Right renal pelvis (tissue), 4 donors: Measurements from ENCODE around the gene TNIP1. TPM values are rescaled to one million over a fixed set of nuclear protein-coding genes. Genes with fewer than 3 reads are reported as not detected.

ENCODE experiments used
- DNase-seq, 4 donors: peaks; one replicate each; pipeline ENCODE4 v3.0.0-alpha.2; 2013; ENCODE audit warnings: low read depth in 4 of 4, low spot score in 3 of 4, missing footprints in 1 of 4
- polyA plus RNA-seq, 4 donors: library from polyadenylated mRNA; unstranded; fragments of 120-200 nt; gene quantifications; one replicate each; pipeline ENCODE4 v1.2.1, GENCODE V29; 2013; ENCODE audit not compliant: insufficient read length in 4 of 4

Gene TNIP1, protein sequence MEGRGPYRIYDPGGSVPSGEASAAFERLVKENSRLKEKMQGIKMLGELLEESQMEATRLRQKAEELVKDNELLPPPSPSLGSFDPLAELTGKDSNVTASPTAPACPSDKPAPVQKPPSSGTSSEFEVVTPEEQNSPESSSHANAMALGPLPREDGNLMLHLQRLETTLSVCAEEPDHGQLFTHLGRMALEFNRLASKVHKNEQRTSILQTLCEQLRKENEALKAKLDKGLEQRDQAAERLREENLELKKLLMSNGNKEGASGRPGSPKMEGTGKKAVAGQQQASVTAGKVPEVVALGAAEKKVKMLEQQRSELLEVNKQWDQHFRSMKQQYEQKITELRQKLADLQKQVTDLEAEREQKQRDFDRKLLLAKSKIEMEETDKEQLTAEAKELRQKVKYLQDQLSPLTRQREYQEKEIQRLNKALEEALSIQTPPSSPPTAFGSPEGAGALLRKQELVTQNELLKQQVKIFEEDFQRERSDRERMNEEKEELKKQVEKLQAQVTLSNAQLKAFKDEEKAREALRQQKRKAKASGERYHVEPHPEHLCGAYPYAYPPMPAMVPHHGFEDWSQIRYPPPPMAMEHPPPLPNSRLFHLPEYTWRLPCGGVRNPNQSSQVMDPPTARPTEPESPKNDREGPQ
- 10 to 100 TPM; 62.1 to 75.7 (median 67.6) TPM for polyA plus RNA-seq

DNA sequence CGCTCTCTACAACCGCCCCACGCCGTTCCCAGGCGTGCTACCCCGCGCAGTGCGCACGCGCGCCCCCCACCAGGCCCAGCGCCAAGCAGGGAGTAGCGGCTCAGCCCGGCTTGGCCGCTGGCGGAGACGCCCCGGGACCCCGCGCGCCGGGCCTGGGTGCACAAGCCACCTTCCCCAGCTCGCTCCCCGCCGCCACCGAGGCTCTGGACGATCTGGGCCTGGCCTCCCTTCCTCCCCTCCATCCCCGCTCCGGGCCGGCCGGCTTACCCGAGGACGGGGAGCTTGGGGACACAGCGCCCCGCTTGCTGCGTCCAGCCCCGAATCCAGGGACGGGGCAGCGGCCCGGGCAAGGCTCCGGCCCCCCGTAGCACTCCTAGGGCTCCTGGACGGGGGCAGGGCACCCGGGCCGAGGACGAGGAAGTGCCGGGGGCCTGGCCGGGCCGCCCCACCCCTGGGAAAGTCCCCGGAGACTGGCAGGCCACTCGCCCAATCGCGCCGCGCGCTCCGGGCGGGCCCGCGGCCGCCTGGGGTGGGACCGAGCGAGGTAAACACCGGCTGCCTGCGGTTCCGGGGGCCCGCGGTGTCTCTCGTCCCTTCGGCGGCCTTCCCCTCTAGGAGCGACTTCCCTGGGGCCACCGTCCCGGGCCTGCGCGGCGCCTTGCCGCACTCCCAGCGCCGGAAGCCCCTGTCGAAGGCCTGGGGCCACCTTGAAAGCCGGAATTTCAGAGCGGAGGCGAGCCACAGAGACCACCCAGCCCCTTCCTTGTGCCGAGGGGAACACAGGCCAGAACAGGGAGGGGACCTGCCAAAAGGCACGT is at the start of gene TNIP1:
TNIP1 (minus strand) TSS at position 422 of the 818 bp plus-strand sequence. CDS start 15,939 bp downstream, outside the sequence.
- DNase-seq: peak; percentile 77 to 83 (median 82)

DNA sequence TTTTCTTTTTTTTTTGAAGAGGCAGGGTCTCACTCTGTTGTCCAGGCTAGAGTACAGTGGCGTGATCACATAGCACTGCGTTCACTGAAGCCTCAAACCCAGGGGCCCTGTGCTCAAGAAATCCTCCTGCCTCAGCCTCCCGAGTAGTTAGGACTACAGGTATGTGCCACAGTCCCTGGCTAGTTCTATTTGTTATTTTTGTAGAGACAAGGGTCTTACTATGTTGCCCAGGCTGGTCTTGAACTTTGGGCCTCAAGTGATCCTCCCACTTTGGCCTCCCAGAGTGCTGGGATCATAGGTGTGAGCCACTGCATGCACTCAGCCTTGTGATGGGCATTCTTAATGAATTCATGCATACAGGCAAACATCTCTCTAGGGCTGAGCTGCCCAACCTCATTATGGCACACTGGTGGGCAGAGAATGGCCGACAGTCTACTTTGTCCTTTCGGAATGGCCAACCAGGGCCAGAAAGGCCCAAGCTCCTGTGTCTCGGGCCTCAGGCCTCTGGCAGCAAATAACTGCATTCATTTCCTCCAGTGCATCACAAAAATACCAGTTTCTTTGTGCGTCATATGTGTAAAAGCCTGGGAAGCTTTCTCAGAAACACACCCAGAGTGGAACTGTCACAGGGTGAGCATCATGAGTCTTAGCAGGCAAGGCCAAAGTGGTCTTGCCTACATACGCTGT is 49.5 kb upstream of the TNIP1 start:
- DNase-seq: no peak

DNA sequence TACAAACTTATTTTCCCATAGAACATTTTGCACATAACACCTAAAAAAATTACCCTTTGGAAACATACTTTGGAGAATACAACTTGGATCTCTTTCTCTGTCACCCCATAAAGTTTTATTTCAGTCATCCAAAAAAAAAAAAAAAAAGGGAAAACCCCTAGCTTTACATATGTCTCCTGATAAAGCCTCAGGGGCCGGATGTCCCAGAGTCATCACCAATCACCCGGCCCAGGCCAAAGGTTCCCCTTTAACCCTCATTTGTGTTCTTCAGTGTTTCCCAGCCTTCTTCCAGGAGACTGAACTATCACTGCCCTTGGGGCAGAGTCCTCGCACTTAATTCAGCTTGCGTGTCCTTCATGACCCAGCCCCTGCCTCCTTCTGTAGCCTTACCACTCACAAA is 48.0 kb upstream of the TNIP1 start:
- DNase-seq: no peak

DNA sequence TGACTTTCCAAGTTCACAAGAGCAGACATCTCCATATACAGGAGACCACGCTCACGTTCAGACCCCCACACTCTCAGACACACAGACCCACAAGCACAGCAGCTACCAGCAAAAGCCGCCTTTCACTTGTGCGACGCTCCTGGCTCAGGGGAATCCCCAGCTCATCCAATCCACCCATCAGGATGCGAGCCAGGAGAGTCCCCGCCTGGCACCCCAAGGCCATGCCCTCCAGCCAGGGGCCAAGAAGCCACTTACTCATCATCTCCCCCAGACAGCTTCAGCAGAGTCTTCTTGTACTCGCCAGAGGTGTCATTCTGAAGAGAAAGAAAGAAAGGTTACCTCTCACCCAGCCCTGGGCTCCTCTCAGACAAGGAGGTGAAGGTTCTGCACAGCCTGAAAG is 47.1 kb upstream of the TNIP1 start:
- no peak for DNase-seq

DNA sequence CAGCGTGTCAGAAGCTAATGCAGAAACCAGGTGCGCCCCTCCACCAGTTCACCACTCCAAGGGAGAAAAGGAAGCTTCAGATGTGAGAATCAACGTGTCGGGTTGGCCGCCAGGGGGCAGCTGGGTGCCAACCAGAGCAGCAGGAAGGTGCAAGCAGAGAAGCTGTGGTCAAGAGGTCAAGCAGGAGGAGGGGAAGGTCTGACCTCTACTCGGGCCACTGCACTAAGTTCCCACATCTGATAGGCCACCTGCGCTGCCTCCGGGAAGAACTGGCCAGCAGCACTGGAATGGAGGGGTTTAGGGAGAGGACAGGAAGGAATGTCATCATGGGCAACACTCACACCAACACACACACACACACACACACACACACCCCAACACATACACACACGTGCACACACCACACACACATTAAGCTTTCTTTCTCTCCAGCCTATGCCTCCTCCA is 45.4 kb upstream of the TNIP1 start:
- peak in 3 of 4 donors; percentile 40 to 47 (median 43) for DNase-seq

DNA sequence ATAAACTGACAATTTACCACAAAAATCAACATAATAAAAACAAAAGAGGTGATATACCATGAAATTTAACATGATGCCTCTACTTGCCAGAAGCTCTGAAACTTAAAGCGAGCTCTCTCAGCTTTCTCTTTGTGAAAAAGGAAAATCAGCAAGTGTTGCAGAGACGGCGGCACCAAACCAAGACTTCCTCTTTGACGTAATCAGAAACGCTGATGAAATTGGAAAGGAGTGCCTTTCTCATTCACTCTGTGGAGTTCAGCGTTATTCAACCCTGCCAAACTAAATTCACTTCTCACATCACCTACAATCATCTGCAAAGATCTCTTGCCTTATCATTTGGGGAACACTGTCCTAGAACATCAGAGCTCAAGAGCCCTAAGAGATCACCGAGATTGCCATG is 44.6 kb upstream of the TNIP1 start:
- no peak for DNase-seq

DNA sequence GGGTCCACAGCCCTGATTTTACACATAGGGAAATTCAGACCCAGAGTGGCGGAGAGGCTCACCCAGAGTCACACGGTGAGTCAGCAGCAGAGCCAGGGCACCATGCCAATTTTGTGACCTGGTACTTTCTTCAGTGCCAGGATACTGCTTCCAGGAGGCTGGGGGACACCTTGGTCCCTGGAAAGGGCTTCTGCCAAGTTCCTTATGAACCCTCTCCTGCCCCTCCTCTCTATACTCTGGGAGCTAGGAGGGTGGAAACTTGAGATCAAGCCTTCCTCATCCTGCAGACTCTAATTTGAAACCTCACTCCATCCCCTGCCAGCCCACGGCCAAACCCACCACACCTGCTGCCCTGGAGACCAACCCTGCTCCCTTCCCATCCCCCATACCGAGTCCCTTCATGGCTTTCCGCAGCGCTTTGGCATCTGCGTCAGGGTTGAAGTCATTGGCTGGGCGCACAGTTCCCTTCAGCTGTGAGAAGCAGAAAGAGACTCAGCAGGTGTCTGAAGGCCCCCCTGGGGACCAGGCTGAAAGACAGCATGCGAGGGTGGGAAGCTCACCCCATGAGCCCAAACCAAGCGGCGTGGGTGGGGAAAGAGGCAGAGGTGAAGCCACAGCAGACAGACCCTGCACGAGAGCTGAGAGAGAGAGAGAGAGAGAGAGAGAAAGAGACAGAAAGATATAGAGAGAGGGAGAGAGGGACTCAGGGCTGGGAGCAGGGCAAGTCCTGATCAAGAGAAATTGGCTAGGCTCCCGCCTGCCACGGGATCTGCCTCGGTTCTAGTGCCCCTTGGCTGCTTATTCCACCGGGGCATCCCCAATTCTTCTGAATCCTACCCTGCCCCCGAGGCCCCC is 43.3 kb upstream of the TNIP1 start:
- no peak for DNase-seq

DNA sequence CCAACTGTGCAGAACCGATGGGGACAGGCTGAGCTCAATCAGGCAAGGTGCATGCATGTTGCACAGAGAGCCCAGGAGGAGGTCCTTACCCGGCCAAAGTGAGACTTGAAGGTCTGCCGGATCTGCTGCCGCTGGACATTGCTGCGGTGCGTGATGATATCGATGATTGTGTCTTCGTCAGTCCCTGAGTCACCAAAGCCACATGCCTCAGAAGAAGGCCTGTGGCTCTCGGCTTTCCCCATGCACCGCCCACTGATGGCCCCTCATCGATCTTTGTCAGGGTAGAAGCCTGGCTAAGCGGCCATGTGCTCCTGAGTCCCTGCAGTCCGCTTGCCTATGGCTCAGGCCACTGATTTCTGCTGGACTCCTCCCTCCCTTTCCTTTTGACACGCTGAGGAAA is 42.0 kb upstream of the TNIP1 start:
- no peak for DNase-seq

DNA sequence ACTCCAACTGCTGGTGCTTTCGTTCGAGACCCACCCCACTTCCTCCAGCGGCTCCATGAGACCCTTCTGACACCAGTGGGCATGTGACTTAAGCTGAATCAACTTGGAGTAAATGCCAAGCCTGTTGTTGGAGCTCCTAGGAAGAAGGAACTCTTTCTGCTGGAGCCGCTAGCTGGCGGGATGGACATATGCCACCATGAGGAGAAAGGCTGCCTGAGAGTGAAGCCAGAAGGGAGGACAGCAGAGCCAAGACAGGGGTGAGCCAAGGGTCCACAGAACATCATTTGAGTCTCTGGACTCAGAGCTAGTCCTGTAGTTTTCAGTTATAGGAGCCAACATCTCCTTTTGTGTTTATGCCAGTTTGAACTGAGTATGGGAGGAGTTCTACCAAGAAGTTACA is 40.8 kb upstream of the TNIP1 start:
- DNase-seq: no peak

DNA sequence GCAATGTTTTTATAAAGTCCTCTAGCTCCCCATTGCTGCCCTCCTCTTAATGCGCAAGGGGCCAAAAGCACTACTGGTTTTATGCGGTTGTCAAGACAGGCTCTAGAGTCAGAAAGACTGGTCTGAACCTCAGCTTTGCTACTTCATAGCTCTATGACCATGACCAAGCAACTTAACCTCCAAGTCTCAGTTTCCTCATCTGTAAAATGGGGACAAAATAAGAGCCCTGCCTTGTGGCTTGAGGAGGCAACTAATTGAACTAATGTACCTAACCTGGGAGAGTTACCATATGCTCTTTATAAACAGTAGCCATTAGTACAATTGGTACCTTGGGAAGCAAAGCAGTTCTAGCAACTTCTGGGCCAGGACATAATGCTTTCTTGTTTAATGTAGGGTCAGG is 40.3 kb upstream of the TNIP1 start:
- no peak for DNase-seq

DNA sequence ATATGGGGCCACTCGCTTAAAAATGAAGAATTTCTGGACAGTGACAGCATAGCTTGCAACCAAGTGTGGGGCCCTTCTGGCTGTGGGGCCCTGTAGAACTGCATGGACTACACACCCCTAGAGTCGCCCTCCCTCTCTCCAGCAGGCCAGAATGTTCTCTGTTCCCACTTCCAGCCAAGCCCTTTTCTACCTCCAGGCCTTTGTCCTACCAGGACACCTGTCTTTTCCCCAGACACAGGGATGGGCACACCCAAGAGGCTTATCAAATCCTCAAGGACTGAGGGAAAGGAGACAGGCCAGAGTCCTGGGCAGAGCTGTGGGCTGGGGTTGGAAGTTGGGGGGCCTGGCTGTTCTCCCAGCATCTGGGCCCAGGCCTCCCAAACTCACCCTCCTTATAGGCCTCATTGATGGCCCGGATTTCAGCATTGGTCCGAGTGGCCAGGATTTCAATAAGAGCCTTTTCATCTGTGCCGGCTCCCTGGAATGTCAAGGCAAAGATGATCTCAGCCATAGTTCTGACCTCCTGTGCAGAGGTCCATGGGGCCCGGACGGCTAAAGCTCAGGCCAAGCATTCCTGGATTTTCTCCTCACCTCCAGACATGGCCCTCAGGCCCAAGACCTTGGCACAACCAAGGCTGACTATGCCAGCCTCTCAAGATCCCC is 38.2 kb upstream of the TNIP1 start:
- no peak for DNase-seq

DNA sequence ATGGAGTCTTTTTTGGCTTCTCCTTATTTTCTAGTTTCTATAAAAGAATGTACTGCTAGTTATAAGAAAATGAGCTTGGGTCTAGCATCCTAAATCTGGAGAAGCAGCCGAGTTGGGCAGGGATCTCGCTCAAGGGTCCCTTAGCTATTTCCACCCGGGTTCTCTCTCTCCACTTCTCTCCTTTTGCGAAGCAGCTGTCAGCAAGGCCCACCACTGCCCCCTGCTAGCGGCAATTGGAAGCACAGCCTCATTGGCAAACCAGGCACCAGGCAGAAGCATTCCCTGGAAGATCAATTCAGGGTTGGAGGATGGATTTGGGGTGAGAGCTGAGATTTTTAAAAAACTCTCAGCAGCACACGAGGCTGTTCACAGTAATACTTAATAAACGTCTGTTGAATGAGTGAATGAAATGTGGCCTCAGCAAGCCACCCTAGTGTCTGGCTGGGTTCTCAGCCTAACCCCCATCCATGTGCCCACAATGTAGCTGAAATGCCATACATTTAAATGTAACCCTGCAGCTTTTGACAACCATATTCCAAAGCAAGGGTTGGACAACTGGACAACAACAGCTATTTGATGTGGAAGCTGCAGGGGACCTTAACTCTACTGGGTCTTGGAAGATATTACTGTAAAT is 34.6 kb upstream of the TNIP1 start:
- peak in 1 of 4 donors; percentile 35 for DNase-seq

DNA sequence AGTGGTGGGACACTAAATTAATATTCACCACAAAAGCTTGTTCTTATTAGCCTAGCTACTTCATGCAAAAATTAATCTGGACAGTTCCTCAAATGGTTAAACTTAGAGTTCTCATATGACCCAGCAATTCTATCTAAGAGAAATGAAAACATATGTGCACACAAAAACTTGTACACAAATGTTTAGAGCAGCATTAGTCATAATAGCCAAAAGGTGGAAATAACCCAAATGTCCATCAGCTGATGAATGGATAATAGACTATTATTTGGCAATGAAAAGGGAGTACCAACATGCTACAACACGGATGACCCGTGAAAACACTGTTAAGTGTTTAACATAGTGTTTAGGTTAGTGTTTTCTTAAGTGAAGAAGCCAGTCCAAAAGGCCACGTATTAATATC is 32.8 kb upstream of the TNIP1 start:
- DNase-seq: no peak

DNA sequence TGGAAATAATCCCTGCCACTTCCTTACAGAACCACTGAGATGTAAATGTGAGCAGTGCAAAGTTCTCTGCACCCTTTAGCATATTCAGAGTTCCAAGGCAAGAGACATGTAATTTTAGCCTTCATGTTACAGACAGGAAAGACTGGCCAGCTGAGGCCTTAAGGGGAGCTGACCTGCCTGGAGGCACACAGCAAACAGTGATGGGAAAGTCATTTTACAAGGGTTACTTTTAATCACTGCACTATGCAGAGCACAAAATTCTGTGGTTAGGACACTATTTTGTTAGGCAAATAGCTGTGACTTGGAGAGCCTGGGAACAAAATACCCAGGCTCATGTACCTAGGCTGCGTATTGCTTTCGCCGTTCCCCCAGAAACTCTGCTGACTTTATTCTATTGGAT is 30.2 kb upstream of the TNIP1 start:
- DNase-seq: no peak

DNA sequence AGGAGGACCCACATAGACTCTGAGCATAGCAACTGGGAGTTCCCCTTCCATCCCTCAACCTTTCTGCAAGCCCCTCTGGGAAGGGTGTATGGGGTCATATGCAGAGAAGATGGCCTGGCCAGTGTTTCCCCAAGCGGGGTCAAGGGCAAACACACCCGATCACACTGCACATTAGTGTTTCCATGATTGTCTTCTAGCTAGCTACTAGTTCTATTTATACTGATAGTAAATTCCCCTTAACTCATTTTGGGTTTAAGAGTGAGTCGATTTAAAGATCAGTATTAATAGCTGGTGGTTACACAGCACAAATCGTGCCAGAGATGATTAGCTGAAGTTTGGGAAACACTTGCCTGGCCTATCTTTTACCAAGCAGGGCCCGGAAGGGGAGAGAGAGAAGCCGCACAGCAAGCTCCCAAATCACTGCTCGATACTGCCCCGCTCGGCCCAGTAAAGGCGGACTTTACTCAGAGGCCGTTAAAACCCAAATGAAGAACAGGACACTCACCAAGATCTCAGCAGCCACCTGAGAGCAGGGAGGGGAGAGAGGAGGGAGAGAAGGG is 29.4 kb upstream of the TNIP1 start:
- no peak for DNase-seq

DNA sequence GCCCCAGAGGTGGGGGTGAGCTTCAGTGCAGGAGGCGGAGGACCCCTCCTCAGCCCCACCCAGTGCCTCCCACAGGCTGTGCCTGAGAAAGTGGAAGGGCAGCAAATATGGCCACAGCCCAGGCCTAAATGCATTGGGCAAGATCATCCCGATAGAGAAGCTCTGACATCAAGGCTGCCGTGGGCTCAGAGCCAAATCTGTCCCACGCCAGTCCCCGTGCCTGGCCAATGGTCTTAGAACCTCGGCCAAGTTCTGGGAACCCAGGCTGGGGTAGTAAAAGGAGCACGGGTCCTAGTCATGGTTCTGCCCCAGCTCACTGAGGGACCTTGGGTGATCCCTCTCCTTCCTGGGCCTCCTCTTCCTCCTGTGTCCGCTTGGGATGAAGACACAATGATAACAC is 27.7 kb upstream of the TNIP1 start:
- no peak for DNase-seq

DNA sequence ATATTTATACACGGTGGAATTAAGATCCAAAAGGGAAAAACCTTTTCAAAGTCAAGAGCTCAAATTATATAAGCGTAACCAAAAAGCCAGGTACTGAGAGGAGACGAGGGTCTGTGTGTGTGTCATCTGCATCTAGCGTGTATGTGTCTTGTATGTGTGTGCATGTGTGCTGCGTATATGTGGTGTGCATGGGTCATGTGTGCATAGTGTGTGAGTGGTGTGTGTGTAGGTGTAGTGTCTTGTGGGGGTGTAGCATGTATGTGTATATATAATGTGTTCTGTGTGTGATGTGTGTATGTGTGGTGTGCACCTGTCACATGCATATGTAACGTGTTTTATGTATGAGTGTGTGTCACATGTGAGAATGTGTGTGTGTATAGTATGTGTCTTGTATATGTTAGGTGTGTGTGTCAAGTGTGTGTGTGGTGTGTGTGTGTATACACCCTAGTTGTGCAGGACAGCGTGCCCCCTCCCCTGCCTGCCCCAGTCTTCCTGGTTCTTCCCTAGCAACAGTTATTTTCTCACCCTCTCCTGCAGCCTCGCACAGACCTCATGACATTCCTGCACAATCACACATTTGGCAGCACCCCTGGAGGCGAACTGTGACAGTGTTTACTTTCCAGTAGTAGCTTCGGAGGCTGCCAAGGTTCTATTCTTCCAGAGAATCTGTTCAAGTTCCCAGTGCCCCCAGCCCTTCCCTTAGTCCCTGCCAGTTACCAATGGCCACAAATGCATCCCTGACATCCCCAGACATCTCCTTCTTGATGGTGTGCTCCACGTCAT is 27.1 kb upstream of the TNIP1 start:
- no peak for DNase-seq

DNA sequence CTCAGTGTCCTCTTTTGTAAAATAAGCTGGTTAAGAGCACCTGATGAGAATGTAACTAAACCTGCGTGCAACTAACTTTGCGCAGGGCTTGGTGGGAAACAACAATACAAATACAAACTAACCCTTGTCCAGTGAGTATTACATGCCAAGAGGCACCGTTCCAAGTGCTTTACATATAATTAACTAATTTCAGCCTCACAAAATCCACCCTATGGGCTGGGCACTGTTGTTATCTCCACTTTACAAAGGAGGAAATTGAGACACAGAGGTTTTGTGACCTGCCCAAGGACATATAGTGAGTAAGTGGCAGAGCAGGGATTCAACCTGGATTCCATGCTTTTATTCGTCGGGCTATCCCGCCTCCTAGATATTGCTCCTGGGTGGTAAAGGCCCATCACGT is 26.2 kb upstream of the TNIP1 start:
- DNase-seq: no peak
